Thoracic aorta (tissue), 2 donors: Measurements from ENCODE around the gene ZNF248. TPM values are rescaled to one million over a fixed set of nuclear protein-coding genes. Genes with fewer than 3 reads are reported as not detected.

Experiments used
- ATAC-seq: fragments of 150-250 bp; one replicate; pipeline ENCODE4 v1.8.0; 2017; ENCODE audit warnings: low read depth; ENCODE audit not compliant: insufficient number of reproducible peaks, low FRiP score
- DNase-seq: peaks from one replicate; pipeline ENCODE4 v3.0.0-alpha.2; 2020; ENCODE audit warnings: low spot score
- H3K27ac ChIP-seq, 2 donors: fragments of 200-600 bp; sonication (generic); 1 replicate in 1 of 2; 2 replicates in 1 of 2; pipeline ENCODE4 v1.5.1; 2016; ENCODE audit warnings: mild to moderate bottlenecking in 2 of 2, moderate library complexity in 2 of 2
- H3K27me3 ChIP-seq: fragments of 200-600 bp; sonication (generic); replicated peaks from 2 replicates; pipeline ENCODE4 v1.6.0; 2016; ENCODE audit warnings: mild to moderate bottlenecking; ENCODE audit not compliant: insufficient read depth
- H3K36me3 ChIP-seq: fragments of 200-600 bp; sonication (generic); one replicate; pipeline ENCODE4 v1.5.1; 2016
- H3K4me1 ChIP-seq, 2 donors: fragments of 200-600 bp; sonication (generic); 1 replicate in 1 of 2; 2 replicates in 1 of 2; pipeline versions ENCODE4 v1.5.1 to v1.6.0; 2016; ENCODE audit warnings: low read depth in 2 of 2, mild to moderate bottlenecking in 1 of 2; ENCODE audit not compliant: control insufficient read depth in 1 of 2
- H3K4me3 ChIP-seq: fragments of 200-600 bp; sonication (generic); 2 replicates; pipeline ENCODE4 v1.5.1; 2016; ENCODE audit warnings: mild to moderate bottlenecking
- H3K9me3 ChIP-seq: fragments of 200-600 bp; sonication (generic); 2 replicates; pipeline ENCODE4 v1.5.1; 2016
- total RNA-seq, 2 donors: library from RNA; depleted of rRNA; stranded (reverse); fragments of >200 nt; gene quantifications; one replicate each; pipeline versions ENCODE4 v1.1.0 to v1.2.3, GENCODE V29; 2016
- TF ChIP-seq, protein P1 (sequence below): fragments of 200-600 bp; sonication (generic); IDR thresholded peaks from one replicate; pipeline ENCODE4 v1.5.1; 2019; ENCODE audit warnings: antibody characterized with exemption

ZNF248 gene
- total RNA-seq, 2 donors from 2014 or later = 16.4 to 21.2 TPM

GRCh38 chr10:37872955-37873354 lies 15.5 kb upstream of the ZNF248 start:
- Histone ChIP-seq H3K27me3 (no peaks in the 10 kb centered on the region), H3K9me3 (no peaks in the 10 kb centered on the region), H3K4me1 (no peaks in the 10 kb centered on the region), H3K4me3 (no peak overlapping the region), H3K36me3 (no peaks in the 10 kb centered on the region), H3K27ac (no peak overlapping the region)
- no peak for DNase-seq
- TF ChIP-seq, protein P1, sequence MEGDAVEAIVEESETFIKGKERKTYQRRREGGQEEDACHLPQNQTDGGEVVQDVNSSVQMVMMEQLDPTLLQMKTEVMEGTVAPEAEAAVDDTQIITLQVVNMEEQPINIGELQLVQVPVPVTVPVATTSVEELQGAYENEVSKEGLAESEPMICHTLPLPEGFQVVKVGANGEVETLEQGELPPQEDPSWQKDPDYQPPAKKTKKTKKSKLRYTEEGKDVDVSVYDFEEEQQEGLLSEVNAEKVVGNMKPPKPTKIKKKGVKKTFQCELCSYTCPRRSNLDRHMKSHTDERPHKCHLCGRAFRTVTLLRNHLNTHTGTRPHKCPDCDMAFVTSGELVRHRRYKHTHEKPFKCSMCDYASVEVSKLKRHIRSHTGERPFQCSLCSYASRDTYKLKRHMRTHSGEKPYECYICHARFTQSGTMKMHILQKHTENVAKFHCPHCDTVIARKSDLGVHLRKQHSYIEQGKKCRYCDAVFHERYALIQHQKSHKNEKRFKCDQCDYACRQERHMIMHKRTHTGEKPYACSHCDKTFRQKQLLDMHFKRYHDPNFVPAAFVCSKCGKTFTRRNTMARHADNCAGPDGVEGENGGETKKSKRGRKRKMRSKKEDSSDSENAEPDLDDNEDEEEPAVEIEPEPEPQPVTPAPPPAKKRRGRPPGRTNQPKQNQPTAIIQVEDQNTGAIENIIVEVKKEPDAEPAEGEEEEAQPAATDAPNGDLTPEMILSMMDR = no peak
- no peak for ATAC-seq

DNA sequence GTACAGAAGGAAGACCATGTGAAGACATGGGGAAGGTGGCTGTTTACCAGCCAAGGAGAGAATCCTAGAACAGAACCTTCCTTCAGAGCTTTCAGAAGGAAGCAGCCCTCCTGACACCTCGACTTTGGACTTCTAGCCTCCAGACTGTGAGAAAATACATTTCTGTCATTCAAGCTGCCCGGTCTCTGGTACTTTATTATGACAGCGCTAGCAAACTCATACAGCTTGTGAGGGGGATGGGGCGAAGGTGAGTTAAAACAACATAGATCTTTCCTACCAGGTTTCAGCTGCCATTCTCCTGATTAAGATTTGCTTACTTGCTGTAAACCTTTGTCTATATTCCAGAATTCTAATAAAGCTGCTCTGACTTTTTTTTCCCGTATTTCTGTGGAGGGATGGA lies 14.9 kb upstream of the ZNF248 start:
- DNase-seq = no peak
- no peak for ATAC-seq
- H3K27me3 ChIP-seq = no peaks in the 10 kb centered on the region

GRCh38 chr10:37871568-37872251 lies 14.3 kb upstream of the ZNF248 start:
- DNase-seq (no peak), ATAC-seq (no peak)
- Histone ChIP-seq H3K27me3 (no peaks in the 10 kb centered on the region), H3K4me3 (no peak overlapping the region), H3K9me3 (no peaks in the 10 kb centered on the region), H3K27ac (no peak overlapping the region), H3K4me1 (no peaks in the 10 kb centered on the region), H3K36me3 (no peaks in the 10 kb centered on the region)
- TF ChIP-seq, protein P1 = no peak

More for the DNA sequence above, 14.9 kb upstream of the ZNF248 start:
- Histone ChIP-seq H3K4me3 (no peak overlapping the region), H3K4me1 (no peaks in the 10 kb centered on the region), H3K9me3 (no peaks in the 10 kb centered on the region), H3K27ac (no peak overlapping the region), H3K36me3 (no peaks in the 10 kb centered on the region)
- TF ChIP-seq, protein P1 = no peak

- DNase-seq = no peak
- Histone ChIP-seq H3K4me1 (no peaks in the 10 kb centered on the region), H3K4me3 (no peak overlapping the region), H3K9me3 (no peaks in the 10 kb centered on the region), H3K27me3 (no peaks in the 10 kb centered on the region), H3K27ac (no peak overlapping the region), H3K36me3 (no peaks in the 10 kb centered on the region)
- TF ChIP-seq, protein P1 = no peak
- ATAC-seq = no peak
Observed at GRCh38 chr10:37871143-37871542, 13.7 kb upstream of the ZNF248 start.

DNA sequence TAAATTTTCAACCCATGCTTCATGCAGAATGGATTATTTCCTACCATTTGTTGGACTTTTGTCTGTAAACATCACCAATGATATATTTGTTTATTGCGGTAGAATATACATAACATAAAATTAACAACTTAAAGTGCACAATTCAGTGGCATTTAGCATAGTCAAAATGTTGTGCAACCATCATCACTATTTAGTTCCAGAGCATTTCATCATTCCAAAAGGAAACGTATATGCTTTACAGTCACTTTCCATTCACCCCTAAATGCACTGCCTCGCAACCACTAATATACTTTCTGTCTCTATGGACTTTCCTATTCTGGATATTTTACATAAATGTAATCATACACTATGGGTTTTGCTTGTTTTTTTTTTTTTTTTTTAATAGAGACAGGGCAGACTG lies 11.4 kb upstream of the ZNF248 start:
- TF ChIP-seq, protein P1 = no peak

More for the DNA sequence above, 11.4 kb upstream of the ZNF248 start:
- H3K27me3 ChIP-seq = no peaks in the 10 kb centered on the region
- H3K9me3 ChIP-seq = no peaks in the 10 kb centered on the region
- no peak overlapping the region for H3K27ac ChIP-seq
- no peaks in the 10 kb centered on the region for H3K36me3 ChIP-seq
- no peak for ATAC-seq
- H3K4me1 ChIP-seq = no peaks in the 10 kb centered on the region
- no peak overlapping the region for H3K4me3 ChIP-seq
- no peak for DNase-seq
